Neural cell (in vitro differentiated cells): Measurements from ENCODE around the gene CHURC1.

Experiments used
- EP300 ChIP-seq: fragments of 450-650 bp; conservative IDR thresholded peaks from 2 replicates; pipeline ENCODE4 v1.6.1; 2014; ENCODE audit warnings: antibody characterized with exemption, mild to moderate bottlenecking, moderate library complexity; ENCODE audit not compliant: poor library complexity, severe bottlenecking
- EZH2 ChIP-seq: fragments of 200-600, 300-800 bp; shearing (Covaris generic), sonication (generic); IDR thresholded peaks from 2 replicates; pipeline ENCODE4 v1.6.1; 2014; ENCODE audit warnings: antibody characterized with exemption, low read length, borderline replicate concordance, mild to moderate bottlenecking; ENCODE audit not compliant: insufficient read depth, poor library complexity, severe bottlenecking
- MXI1 ChIP-seq: fragments of 450-650 bp; conservative IDR thresholded peaks from 2 replicates; pipeline ENCODE4 v1.6.1; 2014; ENCODE audit warnings: antibody characterized with exemption, mild to moderate bottlenecking; ENCODE audit not compliant: poor library complexity, severe bottlenecking
- POLR2AphosphoS5 ChIP-seq: IDR thresholded peaks from 2 replicates; pipeline ENCODE4 v1.6.1; 2012
- RAD21 ChIP-seq: fragments of 450-650 bp; conservative IDR thresholded peaks from 2 replicates; pipeline ENCODE4 v1.6.1; 2014; ENCODE audit warnings: antibody characterized with exemption, mild to moderate bottlenecking, moderate library complexity
- SMC3 ChIP-seq: fragments of 450-650 bp; conservative IDR thresholded peaks from 2 replicates; pipeline ENCODE4 v1.6.1; 2014; ENCODE audit warnings: antibody characterized with exemption, mild to moderate bottlenecking, moderate library complexity; ENCODE audit not compliant: poor library complexity
- TAF1 ChIP-seq: IDR thresholded peaks from 2 replicates; pipeline ENCODE4 v1.6.1; 2012; ENCODE audit warnings: low read depth
- TF ChIP-seq, protein P1 (sequence below): fragments of 450-650 bp; IDR thresholded peaks from 2 replicates; pipeline ENCODE4 v1.5.1; 2014; ENCODE audit warnings: antibody characterized with exemption, mild to moderate bottlenecking, moderate library complexity; ENCODE audit not compliant: poor library complexity, severe bottlenecking
- TF ChIP-seq, protein P2 (sequence below): IDR thresholded peaks from 2 replicates; pipeline ENCODE4 v1.6.1; 2012; ENCODE audit warnings: borderline replicate concordance

DNA sequence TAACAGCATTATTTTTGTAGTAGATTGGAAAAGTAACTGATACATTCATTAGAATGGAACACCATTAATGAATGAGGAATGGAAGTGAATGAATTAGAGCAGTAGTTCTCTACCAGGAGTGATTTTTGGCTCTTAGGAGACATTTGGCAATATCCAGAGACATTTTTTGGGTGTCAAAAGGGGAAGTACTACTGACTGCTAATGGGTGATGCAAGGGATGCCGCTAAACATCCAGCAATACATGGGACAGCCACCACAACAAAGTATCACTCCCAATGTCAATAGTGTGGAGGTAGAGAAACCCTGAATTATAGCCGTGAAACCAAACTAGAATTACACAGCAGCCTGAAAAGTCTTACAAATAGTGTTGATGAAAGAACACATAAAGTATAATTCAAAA is 1.5 kb downstream of the CHURC1 start:
- TF ChIP-seq, protein P1, sequence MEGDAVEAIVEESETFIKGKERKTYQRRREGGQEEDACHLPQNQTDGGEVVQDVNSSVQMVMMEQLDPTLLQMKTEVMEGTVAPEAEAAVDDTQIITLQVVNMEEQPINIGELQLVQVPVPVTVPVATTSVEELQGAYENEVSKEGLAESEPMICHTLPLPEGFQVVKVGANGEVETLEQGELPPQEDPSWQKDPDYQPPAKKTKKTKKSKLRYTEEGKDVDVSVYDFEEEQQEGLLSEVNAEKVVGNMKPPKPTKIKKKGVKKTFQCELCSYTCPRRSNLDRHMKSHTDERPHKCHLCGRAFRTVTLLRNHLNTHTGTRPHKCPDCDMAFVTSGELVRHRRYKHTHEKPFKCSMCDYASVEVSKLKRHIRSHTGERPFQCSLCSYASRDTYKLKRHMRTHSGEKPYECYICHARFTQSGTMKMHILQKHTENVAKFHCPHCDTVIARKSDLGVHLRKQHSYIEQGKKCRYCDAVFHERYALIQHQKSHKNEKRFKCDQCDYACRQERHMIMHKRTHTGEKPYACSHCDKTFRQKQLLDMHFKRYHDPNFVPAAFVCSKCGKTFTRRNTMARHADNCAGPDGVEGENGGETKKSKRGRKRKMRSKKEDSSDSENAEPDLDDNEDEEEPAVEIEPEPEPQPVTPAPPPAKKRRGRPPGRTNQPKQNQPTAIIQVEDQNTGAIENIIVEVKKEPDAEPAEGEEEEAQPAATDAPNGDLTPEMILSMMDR, result no peak
- TF ChIP-seq EZH2 (no peak), SMC3 (no peak), TAF1 (no peak), RAD21 (no peak), MXI1 (no peak), EP300 (no peak), POLR2AphosphoS5 (no peak)
- TF ChIP-seq, protein P2, sequence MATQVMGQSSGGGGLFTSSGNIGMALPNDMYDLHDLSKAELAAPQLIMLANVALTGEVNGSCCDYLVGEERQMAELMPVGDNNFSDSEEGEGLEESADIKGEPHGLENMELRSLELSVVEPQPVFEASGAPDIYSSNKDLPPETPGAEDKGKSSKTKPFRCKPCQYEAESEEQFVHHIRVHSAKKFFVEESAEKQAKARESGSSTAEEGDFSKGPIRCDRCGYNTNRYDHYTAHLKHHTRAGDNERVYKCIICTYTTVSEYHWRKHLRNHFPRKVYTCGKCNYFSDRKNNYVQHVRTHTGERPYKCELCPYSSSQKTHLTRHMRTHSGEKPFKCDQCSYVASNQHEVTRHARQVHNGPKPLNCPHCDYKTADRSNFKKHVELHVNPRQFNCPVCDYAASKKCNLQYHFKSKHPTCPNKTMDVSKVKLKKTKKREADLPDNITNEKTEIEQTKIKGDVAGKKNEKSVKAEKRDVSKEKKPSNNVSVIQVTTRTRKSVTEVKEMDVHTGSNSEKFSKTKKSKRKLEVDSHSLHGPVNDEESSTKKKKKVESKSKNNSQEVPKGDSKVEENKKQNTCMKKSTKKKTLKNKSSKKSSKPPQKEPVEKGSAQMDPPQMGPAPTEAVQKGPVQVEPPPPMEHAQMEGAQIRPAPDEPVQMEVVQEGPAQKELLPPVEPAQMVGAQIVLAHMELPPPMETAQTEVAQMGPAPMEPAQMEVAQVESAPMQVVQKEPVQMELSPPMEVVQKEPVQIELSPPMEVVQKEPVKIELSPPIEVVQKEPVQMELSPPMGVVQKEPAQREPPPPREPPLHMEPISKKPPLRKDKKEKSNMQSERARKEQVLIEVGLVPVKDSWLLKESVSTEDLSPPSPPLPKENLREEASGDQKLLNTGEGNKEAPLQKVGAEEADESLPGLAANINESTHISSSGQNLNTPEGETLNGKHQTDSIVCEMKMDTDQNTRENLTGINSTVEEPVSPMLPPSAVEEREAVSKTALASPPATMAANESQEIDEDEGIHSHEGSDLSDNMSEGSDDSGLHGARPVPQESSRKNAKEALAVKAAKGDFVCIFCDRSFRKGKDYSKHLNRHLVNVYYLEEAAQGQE, result no peak
